GM12878 (cell line): ENCODE measurements around the gene POU1F1. TPM values are rescaled to one million over a fixed set of nuclear protein-coding genes. Genes with fewer than 3 reads are reported as not detected.

Experiments
- ATAC-seq: fragments of 200-7000 bp; cut with Tn5 transposase; 3 replicates; pipeline ENCODE4 v1.9.1; 2020; ENCODE audit warnings: mild to moderate bottlenecking, moderate library complexity
- BruUV-seq: library from RNA; stranded (reverse); fragments of 400-500 nt; replicated peaks from 2 replicates; lab custom pipeline; 2021; lab: Mats Ljungman, UMichigan
- CTCF ChIA-PET: fragments of 300-600 bp; sonication (Branson Sonifier 250); formaldehyde crosslinking; extraction: SDS; loops from one replicate; lab custom pipeline; 2021; ENCODE audit warnings: inconsistent platforms; lab: Yijun Ruan, JAX
- POLR2A ChIA-PET: fragments of 350-600 bp; formaldehyde crosslinking; extraction: SDS; loops from one replicate; lab custom pipeline; 2021; ENCODE audit warnings: inconsistent platforms; lab: Charles Lee
- RAD21 ChIA-PET: fragments of 300-600 bp; sonication (Branson Sonifier 250); formaldehyde crosslinking; loops from one replicate; lab custom pipeline; 2023; ENCODE audit warnings: antibody characterized with exemption; ENCODE audit not compliant: unreplicated experiment; lab: Charles Lee
- SMC1A ChIA-PET: fragments of 300-600 bp; sonication (Branson Sonifier 250); formaldehyde crosslinking; loops from one replicate; lab custom pipeline; 2023; ENCODE audit not compliant: unreplicated experiment, uncharacterized antibody; lab: Charles Lee
- DNase-seq: peaks from one replicate; pipeline ENCODE4 v3.0.0-alpha.2; 2011; ENCODE audit warnings: low read depth, low spot score
- FAIRE-seq: peaks from 3 replicates; lab custom pipeline; 2011; peaks lifted over from hg19 to GRCh38; lab: Jason Lieb, UNC
- H2AFZ ChIP-seq: 2 replicates; pipeline ENCODE4 v1.6.0; 2011; ENCODE audit warnings: low read depth, low read length, control low read depth; ENCODE audit not compliant: control insufficient read depth
- H3K27ac ChIP-seq: 2 replicates; pipeline ENCODE4 v1.5.1; 2011; ENCODE audit warnings: control low read depth; ENCODE audit not compliant: control insufficient read depth, insufficient read depth
- H3K27me3 ChIP-seq, 2 experiments: replicated peaks in 1 of 2; 2 replicates each; pipeline versions ENCODE4 v1.6.0 to v1.6.1; 2011; ENCODE audit warnings: low read length in 1 of 2; ENCODE audit not compliant: control insufficient read depth in 2 of 2, insufficient read depth in 2 of 2
- H3K36me3 ChIP-seq, 2 experiments: 2 replicates each; pipeline ENCODE4 v1.5.1; 2011; ENCODE audit warnings: low read length in 1 of 2; ENCODE audit not compliant: control insufficient read depth in 2 of 2, insufficient read depth in 2 of 2
- H3K4me1 ChIP-seq: 2 replicates; pipeline ENCODE4 v1.6.1; 2011; ENCODE audit warnings: mild to moderate bottlenecking, low read length, moderate library complexity, mixed read lengths; ENCODE audit not compliant: control insufficient read depth, insufficient read depth
- H3K4me2 ChIP-seq: 2 replicates; pipeline ENCODE4 v1.6.0; 2011; ENCODE audit warnings: control low read depth; ENCODE audit not compliant: control insufficient read depth, insufficient read depth
- H3K4me3 ChIP-seq: fragments of 200-600 bp; sonication (generic); 2 replicates; pipeline ENCODE4 v1.5.1; 2016
- H3K79me2 ChIP-seq: 2 replicates; pipeline ENCODE4 v1.6.0; 2011; ENCODE audit warnings: low read length; ENCODE audit not compliant: control insufficient read depth, insufficient read depth
- H3K9ac ChIP-seq: 2 replicates; pipeline ENCODE4 v1.8.0; 2011; ENCODE audit warnings: low read length, control low read depth, mixed read lengths; ENCODE audit not compliant: control insufficient read depth, insufficient read depth
- H3K9me3 ChIP-seq: replicated peaks from 3 replicates; pipeline ENCODE4 v1.5.1; 2011; ENCODE audit warnings: mild to moderate bottlenecking, low read length; ENCODE audit not compliant: control insufficient read depth, insufficient read depth
- H4K20me1 ChIP-seq: 2 replicates; pipeline ENCODE4 v1.6.0; 2011; ENCODE audit not compliant: control insufficient read depth, insufficient read depth
- BCL11A ChIP-seq: IDR thresholded peaks from 2 replicates; pipeline ENCODE4 v1.6.1; 2011; ENCODE audit warnings: low read depth, low read length
- CBFB ChIP-seq: IDR thresholded peaks from 2 replicates; pipeline ENCODE4 v1.6.1; 2016; ENCODE audit warnings: antibody characterized with exemption, low read depth
- CHD1 ChIP-seq: IDR thresholded peaks from 2 replicates; pipeline ENCODE4 v1.6.1; 2012; ENCODE audit warnings: low read depth, low read length, improper control_type of control experiment
- CREM ChIP-seq: IDR thresholded peaks from 2 replicates; pipeline ENCODE4 v1.6.1; 2014; ENCODE audit warnings: antibody characterized with exemption, low read depth
- KLF5 ChIP-seq: fragments of 450-650 bp; IDR thresholded peaks from 2 replicates; pipeline ENCODE4 v1.6.1; 2014; ENCODE audit warnings: mild to moderate bottlenecking; ENCODE audit not compliant: partially characterized antibody
- NFIC ChIP-seq: IDR thresholded peaks from 2 replicates; pipeline ENCODE4 v1.6.1; 2012; ENCODE audit warnings: low read depth, mild to moderate bottlenecking, inconsistent platforms, low read length, moderate library complexity
- NFYB ChIP-seq: IDR thresholded peaks from 2 replicates; pipeline ENCODE4 v1.6.1; 2011; ENCODE audit warnings: low read depth, mild to moderate bottlenecking, low read length, improper control_type of control experiment, moderate library complexity; ENCODE audit not compliant: insufficient read depth
- TCF7 ChIP-seq: IDR thresholded peaks from 2 replicates; pipeline ENCODE4 v1.6.1; 2014; ENCODE audit warnings: antibody characterized with exemption, borderline replicate concordance
- YBX1 ChIP-seq: fragments of 450-650 bp; IDR thresholded peaks from 2 replicates; pipeline ENCODE4 v1.6.1; 2016; ENCODE audit warnings: antibody characterized with exemption
- WGBS: methylation state at CpG from one replicate; pipeline ENCODE4 v1.1.6; 2016; ENCODE audit warnings: low lambda C conversion rate; ENCODE audit not compliant: insufficient replicate concordance, insufficient coverage; ENCODE audit errors: missing lambda C conversion rate; 5-methylcytosine and 5-hydroxymethylcytosine counted together
- in situ Hi-C: fragments of 300-500 bp; cut with MboI; formaldehyde crosslinking; loops from 9 replicates; pipeline ENCODE4 v1.14.3; 2018; ENCODE audit warnings: mixed read lengths
- intact Hi-C: fragments of 100-400 bp; cut with micrococcal nuclease; formaldehyde crosslinking; loops from one replicate; pipeline ENCODE4 v1.14.2; 2022; ENCODE audit not compliant: unreplicated experiment
- polyA plus RNA-seq, 11 experiments: library from polyadenylated mRNA; depleted of rRNA in 4 of 11; unstranded in 6 of 11; stranded (reverse) in 5 of 11; fragments of >200 nt; fragmentation: Nextera tagmentation in 4 of 11; fragmentation: Illumina TruSeq in 1 of 11; extraction: Ambion mirVana in 4 of 11; extraction: Trizol in 1 of 11; gene quantifications; 1 replicate in 1 of 11; 2 replicates in 10 of 11; pipeline versions ENCODE4 v1.2.1 to v1.2.3, GENCODE V29; 2011 to 2016; ENCODE audit warnings: inconsistent platforms in 2 of 11, missing spikeins in 2 of 11, low read depth in 1 of 11
- total RNA-seq, 4 experiments: library from RNA; depleted of rRNA in 3 of 4; stranded (reverse); fragments of >200 nt in 3 of 4; fragmentation: Illumina TruSeq in 1 of 4; extraction: Trizol in 1 of 4; gene quantifications; 2 replicates each; pipeline versions ENCODE4 v1.2.1 to v1.2.3, GENCODE V29; 2013 to 2021
- TF ChIP-seq, protein P1 (sequence below): fragments of 150-350 bp; IDR thresholded peaks from 2 replicates; pipeline ENCODE4 v1.6.1; 2014; ENCODE audit warnings: mild to moderate bottlenecking, low read depth, low read length

The POU1F1 gene
- total and polyA plus RNA-seq, 10 of the 15 experiments (the other 5 are each of a cell fraction or from before 2014, with no cell fraction given), result 0.04 TPM; not detected in 9

GRCh38 chr3:87313641-87314040 is 37.3 kb upstream of the POU1F1 start:
- TF ChIP-seq, protein P1, sequence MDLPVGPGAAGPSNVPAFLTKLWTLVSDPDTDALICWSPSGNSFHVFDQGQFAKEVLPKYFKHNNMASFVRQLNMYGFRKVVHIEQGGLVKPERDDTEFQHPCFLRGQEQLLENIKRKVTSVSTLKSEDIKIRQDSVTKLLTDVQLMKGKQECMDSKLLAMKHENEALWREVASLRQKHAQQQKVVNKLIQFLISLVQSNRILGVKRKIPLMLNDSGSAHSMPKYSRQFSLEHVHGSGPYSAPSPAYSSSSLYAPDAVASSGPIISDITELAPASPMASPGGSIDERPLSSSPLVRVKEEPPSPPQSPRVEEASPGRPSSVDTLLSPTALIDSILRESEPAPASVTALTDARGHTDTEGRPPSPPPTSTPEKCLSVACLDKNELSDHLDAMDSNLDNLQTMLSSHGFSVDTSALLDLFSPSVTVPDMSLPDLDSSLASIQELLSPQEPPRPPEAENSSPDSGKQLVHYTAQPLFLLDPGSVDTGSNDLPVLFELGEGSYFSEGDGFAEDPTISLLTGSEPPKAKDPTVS, result no peak
- TF ChIP-seq NFYB (no peak), CBFB (no peak), BCL11A (no peak), CHD1 (no peak), KLF5 (no peak), YBX1 (no peak), CREM (no peak), TCF7 (no peak), NFIC (no peak)
- H3K4me3 ChIP-seq, result no peak overlapping the region
- WGBS, result 0% methylated on average over 1 of the region's 1 CpG
- no peaks in the 10 kb centered on the region for H3K9me3 ChIP-seq
- H4K20me1 ChIP-seq, result no peaks in the 10 kb centered on the region
- FAIRE-seq (no peak), DNase-seq (no peak), ATAC-seq (no peak)
- no peaks in the 10 kb centered on the region for H3K36me3 ChIP-seq
- ChIA-PET SMC1A (interaction anchor here (1.3 kb wide), 1 partner anchor 14 kb away, joined by 3 read pairs; no protein-coding TSS in a partner anchor), CTCF (interaction anchor here (1.3 kb wide), 1 partner anchor 53 kb away, joined by 3 read pairs; no protein-coding TSS in a partner anchor), POLR2A (interaction anchor here (0.6 kb wide), 1 partner anchor 9 kb away, joined by 3 read pairs; no protein-coding TSS in a partner anchor), RAD21 (no interaction called here)
- H3K79me2 ChIP-seq, result no peaks in the 10 kb centered on the region
- no peak overlapping the region for H3K9ac ChIP-seq
- H3K27me3 ChIP-seq, result no peaks in the 10 kb centered on the region
- in situ Hi-C loops, result no loop called here
- no peaks in the 10 kb centered on the region for H3K4me1 ChIP-seq
- intact Hi-C loops, result no loop called here
- no TSS peak for BruUV-seq
- H2AFZ ChIP-seq, result no peak overlapping the region
- H3K4me2 ChIP-seq, result no peak overlapping the region
- no peak overlapping the region for H3K27ac ChIP-seq
